NCI-H510A (cell line): ENCODE results near the gene GALNTL6.

Experiments
- DNase-seq: peaks from one replicate; lab custom pipeline; 2025; lab: John Stamatoyannopoulos, UW

GALNTL6 gene

GRCh38 chr4:172125443-172125842 lies 312.2 kb downstream of the GALNTL6 start:
- no peak for DNase-seq

- no peak for DNase-seq
These were observed 314.0 kb downstream of the GALNTL6 start for GRCh38 chr4:172127168-172127567.

- no peak for DNase-seq
These were observed 316.4 kb downstream of the GALNTL6 start for GRCh38 chr4:172129593-172129992.

GRCh38 chr4:172134521-172134920 lies 321.3 kb downstream of the GALNTL6 start:
- DNase-seq = no peak

- DNase-seq = no peak
These were observed 327.8 kb downstream of the GALNTL6 start for GRCh38 chr4:172141025-172141424.

- no peak for DNase-seq
These were observed 329.1 kb downstream of the GALNTL6 start for GRCh38 chr4:172142281-172142741.

GRCh38 chr4:172143605-172144314 lies 330.6 kb downstream of the GALNTL6 start:
- DNase-seq = no peak

GRCh38 chr4:172147687-172148086 lies 334.5 kb downstream of the GALNTL6 start:
- DNase-seq = no peak

GRCh38 chr4:172149329-172149728 lies 336.1 kb downstream of the GALNTL6 start:
- DNase-seq = no peak

- no peak for DNase-seq
These were observed 339.1 kb downstream of the GALNTL6 start for GRCh38 chr4:172152284-172152683.

- DNase-seq = no peak
These were observed 340.5 kb downstream of the GALNTL6 start for GRCh38 chr4:172153719-172154118.

- no peak for DNase-seq
These were observed 342.7 kb downstream of the GALNTL6 start for GRCh38 chr4:172155838-172156345.

GRCh38 chr4:172157946-172158345 lies 344.7 kb downstream of the GALNTL6 start:
- DNase-seq = no peak

GRCh38 chr4:172163215-172163614 lies 350.0 kb downstream of the GALNTL6 start:
- DNase-seq = no peak

- no peak for DNase-seq
These were observed 355.7 kb downstream of the GALNTL6 start for GRCh38 chr4:172168888-172169287.

- no peak for DNase-seq
These were observed 356.7 kb downstream of the GALNTL6 start for GRCh38 chr4:172169871-172170270.

GRCh38 chr4:172173206-172173605 lies 360.0 kb downstream of the GALNTL6 start:
- no peak for DNase-seq

GRCh38 chr4:172177382-172177781 lies 364.2 kb downstream of the GALNTL6 start:
- no peak for DNase-seq

GRCh38 chr4:172188248-172188988 lies 375.2 kb downstream of the GALNTL6 start:
- no peak for DNase-seq

- DNase-seq = no peak
These were observed 389.4 kb downstream of the GALNTL6 start for GRCh38 chr4:172202480-172203076.

GRCh38 chr4:172207258-172207657 lies 394.1 kb downstream of the GALNTL6 start:
- DNase-seq = no peak

GRCh38 chr4:172207886-172208285 lies 394.7 kb downstream of the GALNTL6 start:
- DNase-seq = no peak

- no peak for DNase-seq
These were observed 407.5 kb downstream of the GALNTL6 start for GRCh38 chr4:172220679-172221078.
